PFSK-1 (cell line): ENCODE measurements around the gene CCDC85B.

Source experiments
- FOXP2 ChIP-seq: optimal IDR thresholded peaks from 2 replicates; pipeline ENCODE3; 2011; ENCODE audit warnings: borderline replicate concordance, control low read depth, inconsistent platforms; ENCODE audit not compliant: insufficient read depth; ENCODE audit errors: extremely low read length, extremely low read depth
- POLR2AphosphoS5 ChIP-seq: IDR thresholded peaks from 2 replicates; pipeline ENCODE4 v1.6.1; 2012; ENCODE audit warnings: low read depth, mild to moderate bottlenecking, control low read depth, low read length, moderate library complexity
- SIN3A ChIP-seq: IDR thresholded peaks from 2 replicates; pipeline ENCODE4 v1.6.1; 2012; ENCODE audit warnings: mild to moderate bottlenecking, low read length, moderate library complexity, borderline replicate concordance; ENCODE audit not compliant: insufficient read depth
- TAF1 ChIP-seq: IDR thresholded peaks from 2 replicates; pipeline ENCODE4 v1.6.1; 2012; ENCODE audit warnings: low read length, control low read depth, borderline replicate concordance; ENCODE audit not compliant: insufficient read depth
- TF ChIP-seq, protein P1 (sequence below), 2 experiments: IDR thresholded peaks; 2 replicates each; pipeline versions ENCODE4 v1.6.1 to v1.8.0; 2011 to 2012; ENCODE audit warnings: low read depth in 2 of 2, low read length in 2 of 2, control low read depth in 1 of 2, inconsistent platforms in 1 of 2, mild to moderate bottlenecking in 1 of 2, moderate library complexity in 1 of 2; ENCODE audit not compliant: insufficient read depth in 1 of 2

DNA sequence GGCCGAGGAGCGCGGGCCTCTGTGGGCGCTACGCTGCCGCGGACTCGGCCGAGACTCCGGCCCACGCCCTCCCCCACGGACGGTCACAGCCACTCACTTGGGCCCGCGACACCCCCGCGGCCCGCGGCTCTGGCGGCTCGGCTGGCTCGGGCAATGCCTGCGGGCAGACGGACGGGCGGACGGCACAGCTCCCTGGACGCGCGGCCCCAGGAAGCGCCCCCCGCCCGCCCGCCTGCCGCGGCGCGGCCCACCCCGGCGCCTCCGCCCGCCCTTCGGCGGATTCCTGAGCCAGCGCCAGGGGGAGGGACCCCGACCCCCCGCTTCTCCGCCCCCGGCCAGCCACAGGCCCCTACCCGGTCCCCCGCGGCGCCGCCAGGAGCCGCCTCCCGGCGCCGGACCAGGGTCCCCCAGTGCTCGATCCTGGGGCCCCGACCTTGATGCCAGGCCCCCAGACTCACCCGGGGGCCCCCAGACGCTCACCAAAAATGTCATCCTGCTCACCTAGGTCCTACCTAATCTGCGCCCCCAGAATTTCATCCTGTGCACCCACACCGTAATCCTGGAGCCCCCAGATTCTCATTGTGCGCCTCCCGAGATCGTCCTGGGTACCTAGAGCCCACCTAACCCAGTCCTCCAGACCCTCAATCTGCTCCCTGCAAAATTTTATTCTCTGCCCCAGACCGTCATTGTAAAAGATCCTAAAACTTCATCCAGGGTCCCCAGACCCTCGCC lies 17.7 kb upstream of the CCDC85B start, which contains the start of gene EFEMP2:
- TF ChIP-seq, protein P1, sequence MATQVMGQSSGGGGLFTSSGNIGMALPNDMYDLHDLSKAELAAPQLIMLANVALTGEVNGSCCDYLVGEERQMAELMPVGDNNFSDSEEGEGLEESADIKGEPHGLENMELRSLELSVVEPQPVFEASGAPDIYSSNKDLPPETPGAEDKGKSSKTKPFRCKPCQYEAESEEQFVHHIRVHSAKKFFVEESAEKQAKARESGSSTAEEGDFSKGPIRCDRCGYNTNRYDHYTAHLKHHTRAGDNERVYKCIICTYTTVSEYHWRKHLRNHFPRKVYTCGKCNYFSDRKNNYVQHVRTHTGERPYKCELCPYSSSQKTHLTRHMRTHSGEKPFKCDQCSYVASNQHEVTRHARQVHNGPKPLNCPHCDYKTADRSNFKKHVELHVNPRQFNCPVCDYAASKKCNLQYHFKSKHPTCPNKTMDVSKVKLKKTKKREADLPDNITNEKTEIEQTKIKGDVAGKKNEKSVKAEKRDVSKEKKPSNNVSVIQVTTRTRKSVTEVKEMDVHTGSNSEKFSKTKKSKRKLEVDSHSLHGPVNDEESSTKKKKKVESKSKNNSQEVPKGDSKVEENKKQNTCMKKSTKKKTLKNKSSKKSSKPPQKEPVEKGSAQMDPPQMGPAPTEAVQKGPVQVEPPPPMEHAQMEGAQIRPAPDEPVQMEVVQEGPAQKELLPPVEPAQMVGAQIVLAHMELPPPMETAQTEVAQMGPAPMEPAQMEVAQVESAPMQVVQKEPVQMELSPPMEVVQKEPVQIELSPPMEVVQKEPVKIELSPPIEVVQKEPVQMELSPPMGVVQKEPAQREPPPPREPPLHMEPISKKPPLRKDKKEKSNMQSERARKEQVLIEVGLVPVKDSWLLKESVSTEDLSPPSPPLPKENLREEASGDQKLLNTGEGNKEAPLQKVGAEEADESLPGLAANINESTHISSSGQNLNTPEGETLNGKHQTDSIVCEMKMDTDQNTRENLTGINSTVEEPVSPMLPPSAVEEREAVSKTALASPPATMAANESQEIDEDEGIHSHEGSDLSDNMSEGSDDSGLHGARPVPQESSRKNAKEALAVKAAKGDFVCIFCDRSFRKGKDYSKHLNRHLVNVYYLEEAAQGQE (IDR thresholded peaks at IDR 0.05; ENCODE audit: insufficient read depth in 1 of 2, low read depth in 2 of 2, low read length in 2 of 2), result no peak
- TF ChIP-seq POLR2AphosphoS5 (no peak), TAF1 (no peak), SIN3A (no peak), FOXP2 (no peak)
